HG02884 (cell line): ENCODE data around the gene IL19.

ENCODE experiments used
- ATAC-seq: cut with Tn5 transposase; IDR thresholded peaks from one replicate; pipeline ENCODE4 v1.9.1; 2021; ENCODE audit warnings: mild to moderate bottlenecking, moderate library complexity; ENCODE audit not compliant: unreplicated experiment

Gene IL19

DNA sequence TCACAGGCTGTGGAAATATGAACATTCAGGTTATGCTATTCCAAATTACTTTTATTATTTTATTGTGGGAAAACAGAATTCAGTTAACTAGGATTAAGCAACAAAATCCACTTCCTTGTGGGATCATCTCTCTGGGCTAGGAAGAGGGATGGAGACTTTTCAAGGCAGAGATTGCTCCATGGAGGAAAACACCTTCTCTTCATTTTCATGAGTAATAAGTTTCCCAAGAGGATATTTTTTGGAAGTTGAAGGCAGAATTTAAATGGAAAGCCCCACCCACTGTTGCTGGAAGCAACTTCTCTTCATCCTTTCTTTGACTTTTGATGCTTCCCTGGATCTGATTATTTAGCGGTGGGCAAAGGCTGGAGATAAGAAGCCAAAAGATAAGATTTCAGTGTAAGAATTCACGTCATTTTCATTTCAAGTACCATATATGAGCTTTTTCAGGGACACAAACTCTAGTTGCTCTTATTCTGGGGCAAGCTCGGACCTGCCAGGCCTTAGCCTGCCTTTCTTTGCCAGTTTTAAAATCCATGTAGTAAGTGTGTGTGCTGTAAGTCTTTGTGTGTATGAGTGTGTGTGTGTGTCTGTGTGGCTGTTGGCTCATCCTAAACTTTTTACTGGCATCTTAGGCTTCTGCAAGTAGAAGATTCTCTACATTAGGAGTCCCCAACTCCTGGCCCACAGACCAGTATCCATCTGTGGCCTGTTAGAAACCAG, 114.9 kb downstream of the IL19 start:
- no peak for ATAC-seq

DNA sequence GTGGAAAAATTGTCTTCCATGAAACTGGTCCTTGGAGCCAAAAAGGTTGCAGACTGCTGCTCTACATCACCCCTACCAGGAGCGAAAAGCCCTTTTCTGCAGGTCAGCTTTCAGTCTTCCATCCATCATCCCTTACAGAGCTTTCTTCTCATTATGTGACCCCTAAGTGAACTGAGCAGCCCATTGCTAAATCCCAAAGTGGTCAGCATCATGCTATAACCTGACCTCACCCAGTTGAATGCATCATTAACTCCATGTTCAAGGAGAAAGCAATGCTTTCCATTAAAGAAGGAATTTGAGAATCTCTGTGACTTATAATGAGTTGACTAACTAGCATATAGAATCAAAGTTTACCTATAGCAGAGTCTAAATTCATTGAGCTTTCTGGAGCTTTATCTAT, 116.3 kb downstream of the IL19 start:
- ATAC-seq: no peak

DNA sequence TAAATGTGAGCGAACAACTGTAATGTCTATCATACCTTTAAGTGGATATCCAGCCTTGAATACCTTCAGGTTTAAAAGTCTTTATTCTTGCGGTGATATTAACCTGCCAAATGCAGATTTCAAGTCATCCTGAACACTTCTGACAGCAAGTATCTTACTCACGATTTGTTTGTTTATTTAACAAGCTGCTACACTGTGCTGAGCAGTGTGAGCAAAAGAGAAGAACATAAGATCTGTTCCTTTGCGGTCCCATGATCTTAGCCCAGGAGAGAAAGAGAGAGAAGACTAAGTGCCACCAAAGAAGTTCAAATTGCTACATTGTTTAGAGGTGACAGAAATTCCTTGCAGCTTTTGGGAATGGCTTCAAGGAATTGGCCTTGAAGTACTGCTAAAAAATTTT, 117.1 kb downstream of the IL19 start:
- ATAC-seq: no peak

DNA sequence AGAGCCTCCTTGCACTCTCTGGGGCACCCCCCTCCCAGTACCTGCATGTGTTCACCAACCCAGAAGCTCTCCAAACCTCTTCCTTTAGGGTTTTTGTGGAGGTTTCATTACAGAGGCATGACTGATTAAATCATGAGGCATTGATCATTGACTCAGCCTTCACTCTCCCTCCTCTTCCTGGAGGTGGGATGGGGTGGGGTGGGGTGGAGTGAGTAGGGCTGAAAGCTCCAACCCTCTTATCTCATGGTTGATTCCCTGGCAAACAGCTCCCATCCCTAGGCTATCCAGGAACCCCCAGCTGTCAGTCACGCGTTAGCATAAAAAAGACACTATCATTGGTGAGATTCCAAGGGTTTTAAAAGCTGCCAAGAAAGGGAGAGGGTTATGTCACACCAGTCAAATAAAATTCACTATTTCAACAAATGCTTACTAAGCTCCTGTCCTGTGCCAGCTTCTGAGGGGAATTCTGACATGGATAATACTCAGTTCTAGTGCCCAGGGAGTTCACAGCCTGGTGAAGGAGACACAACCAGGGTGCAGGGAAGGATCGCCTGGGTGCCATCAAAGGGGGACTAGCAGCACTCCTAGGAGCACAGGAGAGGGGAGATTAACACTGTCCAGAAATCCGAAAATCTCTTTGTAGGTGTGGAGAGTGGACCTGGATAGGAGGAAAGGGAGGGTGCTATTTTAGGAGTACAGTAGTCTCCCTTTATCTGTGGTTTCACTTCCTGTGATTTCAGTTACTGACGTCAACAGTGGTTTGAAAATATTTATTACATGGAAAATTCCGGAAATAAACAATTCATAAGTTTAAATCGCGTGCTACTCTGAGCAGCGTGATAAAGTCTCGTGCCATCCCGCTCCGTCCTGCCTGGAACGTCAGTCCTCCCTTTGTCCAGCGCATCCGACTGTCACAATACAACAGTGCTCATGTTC, 119.8 kb downstream of the IL19 start:
- no peak for ATAC-seq

DNA sequence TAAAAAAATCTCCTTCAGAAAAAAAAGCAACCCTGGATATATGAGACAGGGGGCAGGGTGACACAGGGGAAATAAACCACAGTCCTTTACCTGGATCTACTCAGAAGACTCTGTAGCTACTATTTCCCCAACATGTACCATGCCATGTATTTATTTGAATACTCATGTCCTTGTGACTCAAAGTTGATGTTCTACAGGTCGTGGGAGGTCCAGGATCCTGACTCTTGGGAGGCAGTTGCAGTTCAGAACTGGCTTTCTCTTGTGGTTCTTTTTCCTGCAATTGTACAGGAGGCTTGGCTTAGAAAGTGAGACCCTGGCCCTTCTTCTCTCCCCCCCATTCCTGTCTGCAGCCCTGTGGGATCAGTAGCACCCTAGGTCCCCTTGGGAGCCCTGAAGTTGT, 120.8 kb downstream of the IL19 start:
- no peak for ATAC-seq
